ENCODE results near the gene RPS6KA1.
A peak's percentile ranks its signal among the peaks of the same experiment; 100 is the strongest.
"Not testable (repeated sequence)": the region's sequence is repeated elsewhere in the genome, so short reads cannot be mapped to it uniquely, and the experiment has no call there.

RPS6KA1 gene

DNA sequence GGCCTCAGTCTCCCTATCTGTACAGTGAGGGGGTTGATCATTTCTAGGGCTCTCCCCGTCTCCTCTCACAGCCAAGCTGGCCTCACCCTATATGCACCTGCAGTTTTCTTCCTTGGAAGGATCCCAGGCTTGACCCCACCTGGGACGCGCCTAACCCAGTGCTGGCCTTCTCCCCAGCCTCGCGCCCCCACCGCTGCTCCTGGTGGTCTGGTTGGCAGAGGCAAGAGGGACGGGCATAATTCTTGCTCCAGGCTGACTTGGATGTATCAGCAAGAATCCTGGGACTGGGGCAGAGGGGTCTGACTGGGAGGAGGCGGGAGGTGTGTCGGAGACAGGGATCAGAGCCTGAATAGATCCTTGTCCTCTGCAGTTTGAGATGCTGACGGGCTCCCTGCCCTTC lies 25.2 kb downstream of the RPS6KA1 start:
- no peak for DNase-seq (ENCODE audit: low read depth in 2 of 2)

DNA sequence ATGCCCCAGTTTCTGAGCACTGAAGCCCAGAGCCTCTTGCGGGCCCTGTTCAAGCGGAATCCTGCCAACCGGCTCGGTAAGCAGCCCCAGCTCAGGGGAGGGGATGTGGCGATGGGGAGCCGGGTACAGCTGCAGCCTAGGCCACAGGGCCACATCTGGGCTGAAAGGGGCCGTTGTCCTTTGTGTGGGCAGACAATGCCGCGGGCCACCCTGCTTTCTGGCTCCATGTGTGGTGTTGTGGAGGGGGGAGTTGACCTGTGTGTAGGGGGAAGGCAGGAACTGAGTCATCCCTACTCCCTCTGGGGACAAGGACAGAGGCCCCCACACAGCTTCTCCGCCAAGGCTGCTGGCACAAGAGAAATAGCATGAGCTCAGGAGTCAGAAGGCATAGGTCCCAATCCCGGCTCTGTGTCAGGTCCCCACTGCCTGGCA lies 26.0 kb downstream of the RPS6KA1 start:
- no peak for DNase-seq (ENCODE audit: low read depth in 2 of 2)

DNA sequence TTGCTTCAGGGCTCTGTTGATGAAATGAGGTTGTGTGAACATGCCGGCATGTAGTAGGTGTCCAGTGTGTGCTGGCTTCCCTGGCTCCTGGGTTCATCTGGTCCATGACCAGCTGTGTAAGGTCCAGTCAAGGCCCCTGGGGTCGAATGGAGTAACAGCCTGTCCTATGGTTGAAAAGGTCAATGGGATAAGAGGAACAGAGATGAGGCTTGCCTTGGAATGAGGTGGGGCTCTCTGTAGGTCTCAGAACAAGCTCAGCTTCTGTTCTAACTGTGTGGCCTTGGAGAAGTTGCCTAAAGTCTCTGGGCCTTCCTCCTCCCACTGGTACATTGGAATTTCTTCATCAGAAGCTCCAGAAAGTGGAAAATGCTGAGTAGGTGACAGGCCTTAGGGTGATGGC lies 26.6 kb downstream of the RPS6KA1 start:
- no peak for DNase-seq (ENCODE audit: low read depth in 2 of 2)

DNA sequence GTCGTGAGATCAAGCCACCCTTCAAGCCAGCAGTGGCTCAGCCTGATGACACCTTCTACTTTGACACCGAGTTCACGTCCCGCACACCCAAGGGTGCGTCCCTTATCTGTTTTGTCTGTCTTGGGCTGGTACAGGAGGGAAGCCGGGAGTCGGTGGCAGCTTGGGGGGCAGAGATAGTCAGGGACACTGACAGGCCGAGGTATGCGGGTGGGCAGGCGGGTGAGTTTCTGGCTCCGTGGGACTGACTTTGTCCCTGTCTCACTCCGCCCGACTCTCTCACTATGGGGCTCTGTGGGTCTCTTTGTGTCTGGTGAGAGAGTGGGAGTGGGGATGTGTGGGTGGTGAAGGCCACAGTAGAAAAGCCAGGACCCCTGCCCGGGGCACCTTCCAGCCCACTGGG lies 27.4 kb downstream of the RPS6KA1 start:
- DNase-seq (ENCODE audit: low read depth in 2 of 2), result no peak

DNA sequence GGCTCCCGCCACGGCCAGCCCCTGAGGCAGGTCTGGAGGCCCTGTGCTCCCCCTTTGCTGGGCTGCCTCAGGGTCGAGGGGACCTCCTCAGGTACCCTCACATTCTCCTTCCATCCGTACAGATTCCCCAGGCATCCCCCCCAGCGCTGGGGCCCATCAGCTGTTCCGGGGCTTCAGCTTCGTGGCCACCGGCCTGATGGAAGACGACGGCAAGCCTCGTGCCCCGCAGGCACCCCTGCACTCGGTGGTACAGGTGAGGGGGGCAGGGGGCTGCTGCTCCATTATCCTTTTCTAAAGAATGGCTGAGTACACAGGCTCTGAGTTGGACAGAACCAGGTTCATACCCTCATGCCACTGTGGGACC lies 29.1 kb downstream of the RPS6KA1 start:
- no peak for DNase-seq (ENCODE audit: low read depth in 2 of 2)

DNA sequence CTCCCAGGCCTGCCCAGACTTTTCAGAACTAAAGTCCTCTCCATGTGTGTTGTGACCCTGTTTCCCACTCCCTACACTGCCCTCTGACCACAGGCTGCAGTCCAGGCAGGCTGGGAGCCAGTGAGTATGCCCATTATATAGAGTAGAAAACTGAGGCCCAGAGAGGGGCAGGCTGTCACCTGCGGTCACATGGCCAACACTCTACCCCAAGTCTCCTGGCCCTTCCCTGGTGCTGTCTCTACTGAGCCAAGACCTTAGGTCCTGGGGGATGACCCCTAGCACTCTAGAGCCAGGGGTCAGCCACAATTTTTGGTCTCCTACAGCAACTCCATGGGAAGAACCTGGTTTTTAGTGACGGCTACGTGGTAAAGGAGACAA lies 30.8 kb downstream of the RPS6KA1 start:
- no peak for DNase-seq (ENCODE audit: low read depth in 2 of 2)

DNA sequence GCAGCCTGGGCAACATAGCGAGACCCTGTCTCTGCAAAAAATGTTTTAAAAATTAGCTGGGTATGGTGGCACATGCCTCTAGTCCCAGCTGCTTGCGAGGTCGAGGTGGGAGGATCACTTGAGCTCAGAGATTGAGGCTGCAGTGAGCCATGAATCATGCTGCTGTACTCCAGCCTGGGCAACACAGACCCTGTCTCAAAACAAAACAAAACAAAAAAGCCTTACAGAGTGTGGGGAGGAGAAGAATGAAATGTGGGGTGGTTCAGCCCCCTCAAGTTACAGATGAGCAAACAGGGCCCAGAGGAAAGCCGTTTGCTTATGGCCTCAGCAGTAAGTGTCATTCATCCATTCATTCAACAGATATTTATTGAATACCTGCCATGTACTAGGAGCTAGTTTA lies 40.7 kb downstream of the RPS6KA1 start:
- no peak for DNase-seq (ENCODE audit: low read depth in 2 of 2)

DNA sequence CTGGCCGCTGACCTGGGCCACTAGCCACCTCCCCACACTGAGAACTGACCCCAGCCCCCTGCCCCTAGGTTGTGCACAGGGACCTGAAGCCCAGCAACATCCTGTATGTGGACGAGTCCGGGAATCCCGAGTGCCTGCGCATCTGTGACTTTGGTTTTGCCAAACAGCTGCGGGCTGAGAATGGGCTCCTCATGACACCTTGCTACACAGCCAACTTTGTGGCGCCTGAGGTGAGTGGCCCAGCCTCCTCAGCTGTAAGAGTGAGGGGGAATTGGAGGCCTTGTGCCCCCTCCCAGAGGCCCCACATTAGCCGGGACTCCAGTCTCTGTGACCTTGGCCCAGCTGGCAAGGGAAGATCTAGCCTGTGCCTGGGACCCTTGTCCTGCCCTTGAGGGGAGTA lies 41.8 kb downstream of the RPS6KA1 start:
- no peak for DNase-seq (ENCODE audit: low read depth in 2 of 2)

DNA sequence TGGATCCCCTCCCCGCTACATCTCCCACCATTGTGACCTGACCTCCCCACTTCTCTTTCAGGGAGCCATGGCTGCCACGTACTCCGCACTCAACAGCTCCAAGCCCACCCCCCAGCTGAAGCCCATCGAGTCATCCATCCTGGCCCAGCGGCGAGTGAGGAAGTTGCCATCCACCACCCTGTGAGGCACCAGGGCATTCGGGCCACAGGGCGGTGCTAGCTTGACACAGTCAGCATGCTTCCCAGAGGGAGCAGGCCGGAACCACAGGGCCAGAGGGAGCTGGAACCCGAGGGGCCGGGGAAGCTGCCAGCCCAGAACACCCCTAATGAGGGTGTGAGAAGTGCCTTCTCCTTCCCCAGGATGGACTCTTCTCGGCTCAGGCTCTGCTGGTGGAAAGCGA lies 44.5 kb downstream of the RPS6KA1 start:
- DNase-seq (ENCODE audit: low read depth in 2 of 2), result no peak

DNA sequence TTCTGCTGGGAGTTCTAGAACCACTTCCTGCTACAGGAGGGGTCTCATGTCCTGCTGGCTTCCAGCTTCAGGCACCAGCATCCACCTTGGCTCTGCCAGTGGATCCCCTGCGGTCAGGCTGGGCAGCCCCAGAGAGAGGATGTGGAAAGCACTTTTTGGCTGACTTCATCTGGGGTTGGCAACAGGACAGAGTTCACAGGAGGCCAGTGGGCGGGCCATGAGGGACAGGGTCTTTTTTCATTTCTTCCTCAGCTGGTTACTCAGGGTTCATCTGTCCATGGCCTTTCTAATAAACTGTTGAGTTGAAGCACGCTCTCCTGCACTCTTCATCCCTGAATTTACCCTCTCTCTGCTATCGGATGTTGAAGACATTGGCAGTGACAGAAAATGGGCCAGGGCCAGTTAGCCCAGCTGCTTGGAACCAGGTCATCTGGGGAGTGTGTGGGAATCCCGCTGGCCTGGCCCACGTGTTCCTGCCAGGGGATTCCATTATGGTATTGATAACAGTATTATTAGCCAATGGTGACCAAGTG lies 45.2 kb downstream of the RPS6KA1 start:
- no peak for DNase-seq (ENCODE audit: low read depth in 2 of 2)

DNA sequence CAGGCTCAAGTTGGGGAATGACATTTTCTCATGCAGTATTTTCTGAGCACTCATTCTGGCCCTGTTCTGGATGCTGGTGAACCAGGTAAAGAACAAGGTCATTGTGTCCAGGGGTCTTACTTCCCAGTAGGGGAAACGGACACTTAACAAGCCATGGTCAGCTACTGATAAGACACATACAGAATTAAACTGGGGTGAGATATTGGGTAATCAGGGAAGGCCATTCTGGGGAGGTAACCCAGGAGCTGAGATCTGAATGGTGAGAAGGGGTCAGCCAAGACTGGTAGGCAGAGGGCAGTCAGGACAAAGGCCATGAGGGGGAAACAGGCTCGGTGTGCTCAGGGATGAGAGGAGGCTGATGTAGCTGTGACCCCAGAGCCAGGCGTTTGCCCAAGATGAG lies 45.8 kb downstream of the RPS6KA1 start:
- no peak for DNase-seq (ENCODE audit: low read depth in 2 of 2)

DNA sequence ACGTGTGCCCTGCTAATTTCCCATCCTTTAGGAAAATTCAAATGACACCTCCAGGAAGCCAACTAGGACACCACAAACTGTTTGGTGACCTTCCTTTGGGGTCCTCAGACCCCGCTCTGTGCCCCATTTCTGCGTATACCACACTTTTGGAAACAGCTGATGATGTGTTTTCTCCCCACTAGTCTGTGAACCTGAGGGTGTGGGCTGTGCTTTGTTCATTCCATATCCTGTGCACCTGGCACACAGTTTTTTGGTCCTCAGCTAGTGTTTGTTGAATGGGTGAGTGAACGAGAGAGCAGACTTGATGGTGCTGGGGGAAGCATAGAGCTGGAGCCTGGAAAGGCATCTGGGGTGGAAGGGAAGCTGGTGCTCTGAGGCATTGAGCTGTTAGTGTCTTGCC lies 48.6 kb downstream of the RPS6KA1 start:
- no peak for DNase-seq (ENCODE audit: low read depth in 2 of 2)

DNA sequence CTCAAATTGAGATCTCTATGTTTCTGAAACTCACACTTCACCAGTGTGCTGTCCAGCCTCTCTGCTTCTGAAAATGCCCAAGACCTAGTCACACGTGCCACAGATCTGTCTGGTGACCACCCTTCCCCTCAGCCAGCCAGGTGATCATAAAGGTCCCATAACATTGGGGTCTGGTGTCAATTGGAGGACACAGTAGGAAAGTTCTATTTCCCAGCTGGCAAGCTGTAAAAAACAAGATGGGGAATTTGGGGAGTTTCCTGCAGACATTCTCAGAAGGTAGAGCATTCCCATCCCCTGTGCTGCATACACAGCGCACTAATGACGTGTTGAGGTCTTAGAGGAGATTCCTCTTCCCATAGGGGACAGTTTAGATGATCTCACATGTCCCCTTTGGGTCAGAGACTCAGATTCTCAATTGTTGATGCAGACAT lies 50.1 kb downstream of the RPS6KA1 start:
- DNase-seq (ENCODE audit: low read depth in 2 of 2), result no peak

DNA sequence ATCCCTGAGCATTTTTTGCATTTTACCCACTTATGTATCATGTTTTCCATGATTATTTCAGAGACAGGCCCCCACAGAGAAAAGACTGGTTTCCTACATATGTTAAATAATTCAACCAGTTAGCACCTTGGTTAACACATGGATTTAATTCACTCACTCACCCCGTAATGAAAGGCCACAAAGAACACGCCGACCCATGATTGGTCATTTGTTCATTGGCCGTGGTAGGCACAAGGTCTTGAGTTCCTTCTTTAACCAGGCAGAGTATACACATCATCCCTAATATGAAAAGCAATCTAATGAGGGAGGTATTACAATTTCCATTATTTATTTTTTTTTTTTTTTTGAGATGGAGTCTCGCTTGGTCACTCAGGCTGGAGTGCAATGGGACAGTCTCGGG lies 50.6 kb downstream of the RPS6KA1 start:
- DNase-seq (ENCODE audit: low read depth in 2 of 2), result no peak

DNA sequence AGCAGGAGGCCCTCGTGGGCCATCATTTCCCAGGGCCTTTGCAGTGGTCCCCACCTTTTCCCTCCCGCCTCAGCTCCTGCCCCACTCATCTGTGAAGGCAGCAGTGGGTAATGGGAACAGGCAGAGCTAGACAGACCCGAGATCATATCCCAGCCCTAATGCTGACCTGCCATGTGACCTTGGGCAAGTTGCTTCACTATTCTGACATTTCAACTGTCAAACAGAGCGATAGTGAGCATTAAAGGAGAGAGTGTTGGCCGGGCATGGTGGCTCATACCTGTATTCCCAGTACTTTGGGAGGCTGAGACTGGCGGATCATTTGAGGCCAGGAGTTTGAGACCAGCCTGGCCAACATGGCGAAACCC lies 51.7 kb downstream of the RPS6KA1 start:
- no peak for DNase-seq (ENCODE audit: low read depth in 2 of 2)

DNA sequence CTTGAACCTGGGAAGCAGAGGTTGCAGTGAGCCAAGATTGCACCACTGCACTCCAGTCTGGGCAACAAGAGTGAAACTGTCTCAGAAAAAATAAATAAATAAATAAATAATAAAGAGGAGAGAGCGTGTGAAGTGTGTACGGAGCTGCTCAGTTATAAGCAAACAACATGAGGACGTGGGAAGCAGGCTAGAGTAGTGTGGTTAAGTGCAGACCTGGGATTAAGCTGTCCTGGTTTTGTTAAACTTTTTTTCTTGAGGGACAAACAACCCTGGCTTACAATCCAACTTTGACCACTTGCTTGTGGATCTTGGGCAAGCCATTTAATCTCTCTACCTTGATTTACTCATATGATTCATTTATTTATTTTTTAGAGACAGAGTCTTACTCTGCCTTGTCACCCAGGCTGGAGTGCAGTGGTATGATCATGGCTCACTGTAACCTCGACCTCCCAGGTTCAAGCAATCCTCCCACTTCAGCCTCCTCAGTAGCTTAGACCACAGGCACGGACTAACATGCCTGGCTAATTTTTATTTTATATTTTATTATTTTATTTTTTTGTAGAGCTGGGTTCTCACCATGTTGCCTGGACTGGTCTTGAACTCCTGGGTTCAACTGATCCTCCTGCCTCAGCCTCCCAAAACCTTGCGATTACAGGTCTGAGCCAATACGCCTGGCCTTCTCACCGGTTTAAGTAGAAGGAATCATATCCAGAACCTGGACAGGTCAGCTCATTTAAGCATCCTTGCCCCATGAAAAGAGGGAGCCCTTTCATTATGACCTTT lies 52.7 kb downstream of the RPS6KA1 start:
- no peak for DNase-seq (ENCODE audit: low read depth in 2 of 2)

DNA sequence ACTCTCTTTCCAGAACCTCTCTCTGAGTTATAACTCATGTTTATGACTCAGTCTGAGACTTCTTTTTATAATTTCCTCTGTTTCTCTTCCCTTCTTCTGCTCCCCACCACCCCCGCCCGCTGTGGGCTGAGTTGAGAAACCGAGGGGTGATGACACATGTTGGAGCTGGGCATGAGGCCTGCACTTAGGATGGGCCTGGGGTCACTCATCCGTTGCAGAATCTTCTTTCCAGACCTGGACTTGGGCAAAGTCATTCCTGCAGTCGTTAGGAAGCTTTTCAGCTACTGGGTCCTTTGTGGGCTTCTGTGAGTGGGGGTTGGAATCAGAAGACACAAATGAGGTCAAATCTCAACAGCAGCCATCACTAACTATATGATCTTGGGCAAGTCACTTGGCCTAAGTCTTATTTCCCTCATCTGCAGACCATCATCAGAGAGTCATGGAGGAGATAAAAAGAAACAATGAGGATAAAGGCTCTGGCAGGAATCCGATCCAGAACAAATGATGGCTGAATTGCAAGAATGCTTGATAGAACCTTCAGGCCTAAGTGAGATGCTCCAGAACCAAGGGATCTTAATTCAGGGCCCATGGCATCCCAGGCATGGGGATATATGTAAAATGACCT lies 53.4 kb downstream of the RPS6KA1 start:
- DNase-seq (ENCODE audit: low read depth in 2 of 2), result peak; percentile 81 to 86

DNA sequence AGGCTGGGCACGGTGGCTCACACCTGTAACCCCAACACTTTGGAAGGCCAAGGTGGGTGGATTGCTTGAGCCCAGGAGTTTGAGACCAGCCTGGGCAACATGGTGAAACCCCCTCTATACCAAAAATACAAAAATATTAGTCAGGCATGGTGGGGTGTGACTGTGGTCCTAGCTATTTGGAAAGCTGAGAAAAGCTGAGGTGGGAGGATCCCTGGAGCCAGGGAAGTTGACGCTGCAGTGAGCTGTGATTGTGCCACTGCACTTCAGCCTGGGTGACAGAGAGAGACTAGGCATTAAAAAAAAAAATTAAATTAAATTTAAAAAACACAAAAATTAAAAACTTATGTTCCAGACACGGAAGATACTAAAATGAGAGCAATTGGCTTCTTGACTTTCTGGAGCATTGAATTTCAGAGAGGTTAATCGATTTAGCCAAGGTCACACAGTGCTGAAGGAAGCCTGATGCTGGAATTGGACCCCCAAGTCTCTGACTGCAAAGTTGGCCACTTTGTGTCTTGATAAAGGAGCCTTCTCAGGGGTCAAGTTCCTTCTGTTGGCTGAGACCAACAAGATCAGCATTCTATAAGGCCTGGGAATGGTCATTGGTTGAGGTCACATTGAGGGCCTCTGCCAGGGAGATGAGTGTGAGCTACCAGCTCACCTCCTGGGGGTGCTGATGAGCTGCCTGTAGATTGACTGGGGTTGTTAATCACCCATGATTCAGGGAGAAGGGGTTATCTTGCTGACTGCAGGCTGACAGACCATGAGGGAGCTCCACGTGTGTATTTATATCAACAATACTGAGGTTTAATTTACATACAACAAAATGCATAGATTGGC lies 54.3 kb downstream of the RPS6KA1 start:
- DNase-seq (ENCODE audit: low read depth in 2 of 2), result peak; percentile 53 to 63

DNA sequence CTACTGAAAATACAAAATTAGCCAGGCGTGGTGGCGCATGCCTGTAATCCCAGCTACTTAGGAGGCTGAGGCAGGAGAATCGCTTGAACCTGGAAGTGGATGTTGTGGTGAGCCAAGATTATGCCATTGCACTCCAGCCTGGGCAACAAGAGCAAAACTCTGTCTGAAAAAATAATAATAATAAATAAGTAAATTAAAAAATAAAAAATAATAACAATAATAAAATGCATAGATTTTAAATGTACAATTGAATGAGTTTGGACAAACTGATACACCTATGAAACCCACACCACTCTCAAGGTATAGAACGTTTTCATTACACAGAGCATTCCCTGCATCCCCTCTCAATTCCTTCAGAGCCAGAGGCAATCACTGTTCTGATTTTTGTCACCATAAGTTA lies 55.0 kb downstream of the RPS6KA1 start:
- not testable (repeated sequence) for DNase-seq (ENCODE audit: low read depth in 2 of 2)

DNA sequence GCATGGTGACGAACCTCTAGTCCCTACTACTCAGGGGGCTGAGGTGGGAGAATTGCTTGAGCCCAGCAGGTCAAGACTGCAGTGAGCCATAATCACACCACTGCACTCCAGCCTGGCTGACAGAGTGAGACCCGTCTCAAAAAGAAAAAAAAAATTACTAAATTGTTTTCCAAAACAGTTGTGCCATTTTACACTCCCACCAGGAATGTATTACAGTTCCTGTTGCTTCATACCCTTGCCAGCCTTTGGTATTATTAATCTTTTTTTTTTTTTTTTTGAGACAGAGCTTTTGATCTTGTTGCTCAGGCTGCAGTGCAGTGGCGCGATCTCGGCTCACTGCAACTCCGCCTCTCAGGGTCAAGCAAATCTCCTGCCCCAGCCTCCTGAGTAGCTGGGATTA lies 55.9 kb downstream of the RPS6KA1 start:
- no peak for DNase-seq (ENCODE audit: low read depth in 2 of 2)

DNA sequence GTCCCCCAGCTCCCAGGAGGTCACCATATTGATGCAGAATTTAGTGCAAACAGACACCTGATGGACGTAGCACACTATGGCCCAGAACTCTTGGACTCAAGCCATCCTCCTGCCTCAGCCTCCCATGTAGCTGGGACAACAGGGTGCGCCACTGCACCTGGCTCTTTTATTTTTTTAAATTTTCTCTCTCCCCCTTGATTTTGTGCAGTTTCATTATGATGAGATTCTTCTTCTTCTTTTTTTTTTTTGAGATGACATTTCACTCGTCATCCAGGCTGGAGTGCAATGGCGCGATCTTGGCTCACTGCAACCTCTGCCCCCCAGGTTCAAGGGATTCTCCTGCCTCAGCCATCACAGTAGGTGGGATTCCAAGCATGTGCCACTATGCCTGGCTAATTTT lies 63.8 kb downstream of the RPS6KA1 start:
- no peak for DNase-seq (ENCODE audit: low read depth in 2 of 2)

DNA sequence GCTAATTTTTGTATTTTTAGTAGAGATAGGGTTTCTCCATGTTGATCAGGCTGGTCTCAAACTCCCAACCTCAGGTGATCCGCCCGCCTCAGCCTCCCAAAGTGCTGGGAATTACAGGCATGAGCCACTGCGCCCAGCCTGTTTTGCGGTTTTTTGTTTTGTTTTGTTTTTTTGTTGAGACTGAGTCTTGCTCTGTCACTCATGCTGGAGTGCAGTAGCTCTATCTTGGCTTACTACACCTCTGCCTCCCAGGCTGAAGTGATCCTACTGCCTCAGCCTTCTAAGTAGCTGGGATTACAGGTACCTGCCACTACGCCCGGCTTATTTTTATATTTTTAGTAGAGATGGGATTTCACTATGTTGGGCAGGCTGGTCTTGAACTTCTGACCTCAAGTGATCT lies 65.0 kb downstream of the RPS6KA1 start:
- not testable (repeated sequence) for DNase-seq (ENCODE audit: low read depth in 2 of 2)

DNA sequence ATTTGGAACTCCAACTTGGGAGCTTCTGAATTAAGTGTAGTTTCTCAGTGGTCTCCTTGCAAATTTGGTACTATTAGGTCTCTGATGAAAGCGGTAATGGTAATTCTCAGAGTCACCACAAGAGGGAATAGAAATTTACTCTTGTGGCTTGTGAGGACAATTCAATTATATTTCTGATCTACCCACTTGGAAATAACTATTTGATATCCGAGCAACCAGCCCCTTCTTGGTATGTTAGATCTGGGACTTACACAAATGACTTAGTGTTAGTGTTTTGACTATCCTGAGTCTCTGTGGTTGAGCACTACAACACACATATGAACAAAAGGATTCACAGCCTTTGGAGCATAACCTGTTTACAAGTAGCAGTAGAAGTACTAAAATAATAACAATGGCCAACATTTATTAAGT lies 68.1 kb downstream of the RPS6KA1 start:
- DNase-seq (ENCODE audit: low read depth in 2 of 2), result no peak

Data from stimulated activated CD4-positive, alpha-beta T cell treated with anti-CD3 and anti-CD28 coated beads, Interleukin-15, amount 100 ng/mL, for 48 hours (primary cell).